ACHN (cell line): Measurements from ENCODE around the gene MAPK4.
A peak's percentile ranks its signal among the peaks of the same experiment; 100 is the strongest.
"Not testable (repeated sequence)": the region's sequence is repeated elsewhere in the genome, so short reads cannot be mapped to it uniquely, and the experiment has no call there.

ENCODE experiments used
- DNase-seq: peaks from one replicate; pipeline ENCODE4 v3.0.0-alpha.2; 2015
- in situ Hi-C: cut with HindIII; loops from 2 replicates; pipeline ENCODE4 v1.10.0; 2017; ENCODE audit warnings: low sequenced_read_pairs, low pct_ligation_motif_present, low pct_unique_long_range_greater_than_20kb

MAPK4 gene

DNA sequence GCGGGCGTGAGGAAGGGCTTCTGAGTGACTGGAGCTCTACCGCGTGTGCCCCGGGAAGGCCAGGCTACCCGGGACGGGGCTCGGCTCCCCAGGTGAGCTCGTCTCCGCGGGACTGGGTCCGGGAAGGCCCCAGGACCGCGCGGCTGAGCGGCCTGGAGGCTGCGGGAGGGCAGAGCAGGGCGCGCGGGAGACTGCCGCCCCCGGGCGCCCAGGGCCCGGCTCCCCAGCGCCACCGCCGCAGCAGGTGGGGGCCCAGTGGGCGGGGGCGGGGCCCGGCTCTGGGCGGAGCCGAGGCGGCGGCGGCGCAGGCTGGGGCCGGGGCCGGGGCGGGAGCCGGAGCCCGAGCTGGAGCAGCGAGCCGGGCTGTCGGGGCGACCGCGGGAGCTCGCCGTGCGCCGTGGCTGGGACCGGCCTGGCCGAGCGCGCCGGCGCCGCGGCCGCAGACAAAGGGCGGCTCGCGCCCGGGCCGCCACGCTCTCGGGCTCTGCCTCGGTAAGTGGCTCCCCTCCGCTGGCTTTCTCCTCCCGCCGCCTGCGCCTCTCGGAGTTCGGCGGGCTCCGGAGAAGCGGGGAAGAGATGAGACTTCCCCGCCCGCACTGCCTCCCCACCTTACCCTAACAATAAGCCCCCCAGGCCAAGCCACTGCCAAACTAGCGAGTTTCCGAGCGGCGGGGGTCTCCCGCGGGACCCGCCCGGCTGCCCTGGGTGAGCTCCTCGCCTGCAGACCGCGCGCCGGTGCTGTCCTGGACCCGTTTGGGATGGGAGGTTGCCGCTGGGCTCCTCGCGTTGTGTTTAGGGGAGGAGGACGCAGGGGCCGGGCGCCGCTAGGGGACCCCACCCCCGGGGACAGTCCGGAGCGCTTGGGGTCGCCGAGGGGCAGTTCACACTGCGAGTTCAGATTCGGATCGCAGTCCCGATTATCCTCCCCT lies at the start of gene MAPK4:
Gene MAPK4, plus strand, starts transcription at position 336 of the 929 bp plus-strand sequence. CDS start 103,872 bp downstream, outside the sequence.
- DNase-seq, result peak; percentile 19
- in situ Hi-C loops, result no loop called here

DNA sequence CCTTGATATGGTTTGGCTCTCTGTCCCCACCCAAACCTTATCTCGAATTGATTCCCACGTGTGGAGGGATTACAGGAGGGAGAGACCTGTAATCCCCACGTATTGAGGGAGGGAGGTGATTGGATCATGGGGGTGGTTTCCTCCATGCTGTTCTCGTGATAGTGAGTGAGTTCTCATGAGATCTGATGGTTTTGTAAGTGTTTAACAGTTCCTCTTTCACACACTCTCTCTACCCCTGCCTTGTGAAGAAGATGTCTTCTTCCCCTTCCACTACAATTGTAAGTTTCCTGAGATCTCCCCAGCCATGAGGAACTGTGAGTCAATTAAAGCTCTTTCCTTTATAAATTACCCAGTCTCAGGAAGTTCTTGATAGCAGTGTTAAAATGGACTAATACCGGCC lies 42.6 kb upstream of the MAPK4 start:
- DNase-seq, in situ Hi-C loops: not testable (repeated sequence)

DNA sequence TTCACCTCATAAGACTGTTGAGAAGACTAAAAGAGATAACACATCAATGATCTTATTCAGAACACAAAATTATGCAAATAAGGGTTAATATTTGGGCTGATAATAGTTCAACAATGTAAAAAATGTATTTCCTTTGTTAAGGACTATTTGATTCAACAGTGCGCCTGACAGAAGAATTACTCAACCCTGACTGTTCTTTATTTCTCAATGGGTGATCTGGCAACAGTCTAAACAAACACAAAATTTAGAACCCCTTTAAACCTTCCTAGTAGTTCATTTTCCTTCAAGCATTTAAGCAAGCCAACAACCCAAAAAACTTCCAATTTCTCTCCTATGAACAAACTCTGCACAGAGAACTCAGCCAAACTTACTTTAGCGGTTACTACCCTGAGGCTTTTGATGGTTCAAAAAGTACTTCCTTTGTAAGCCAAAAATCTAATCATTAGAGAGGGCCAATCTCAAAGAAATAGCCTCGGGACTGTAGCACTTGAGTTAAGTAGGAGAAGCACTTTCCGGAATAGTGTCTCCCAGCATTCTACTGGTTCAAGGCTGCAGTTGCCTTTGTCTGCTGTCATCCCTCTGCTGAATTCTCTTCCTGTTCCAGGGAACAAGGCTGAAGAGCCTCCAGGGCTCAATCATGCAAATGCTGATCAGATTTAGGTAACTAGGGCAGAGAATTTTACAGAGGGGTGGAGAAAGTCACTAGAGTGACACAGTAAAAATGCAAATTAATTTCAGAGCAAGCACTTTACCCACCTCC lies 40.9 kb upstream of the MAPK4 start:
- DNase-seq, result no peak
- in situ Hi-C loops, result no loop called here

DNA sequence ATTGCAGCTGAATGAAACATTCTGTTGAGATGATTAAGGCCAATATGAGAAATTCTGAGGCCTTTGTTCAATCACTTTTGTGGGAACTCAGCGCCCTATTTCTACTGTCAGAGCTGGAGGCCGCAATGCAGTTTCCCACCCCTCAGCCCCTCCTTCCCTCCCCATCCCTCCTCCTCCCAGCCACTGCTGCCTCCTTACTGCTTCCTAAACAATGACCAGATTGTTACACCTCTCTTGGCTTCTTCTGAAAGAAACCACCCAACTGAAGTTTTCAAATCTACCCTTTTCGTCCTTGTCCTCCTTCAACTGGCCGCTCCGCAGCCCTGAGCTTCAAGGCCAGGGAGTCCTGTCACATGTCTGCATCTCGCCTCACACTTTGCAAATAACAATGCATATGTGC lies 36.7 kb upstream of the MAPK4 start:
- DNase-seq, result no peak
- in situ Hi-C loops, result no loop called here

DNA sequence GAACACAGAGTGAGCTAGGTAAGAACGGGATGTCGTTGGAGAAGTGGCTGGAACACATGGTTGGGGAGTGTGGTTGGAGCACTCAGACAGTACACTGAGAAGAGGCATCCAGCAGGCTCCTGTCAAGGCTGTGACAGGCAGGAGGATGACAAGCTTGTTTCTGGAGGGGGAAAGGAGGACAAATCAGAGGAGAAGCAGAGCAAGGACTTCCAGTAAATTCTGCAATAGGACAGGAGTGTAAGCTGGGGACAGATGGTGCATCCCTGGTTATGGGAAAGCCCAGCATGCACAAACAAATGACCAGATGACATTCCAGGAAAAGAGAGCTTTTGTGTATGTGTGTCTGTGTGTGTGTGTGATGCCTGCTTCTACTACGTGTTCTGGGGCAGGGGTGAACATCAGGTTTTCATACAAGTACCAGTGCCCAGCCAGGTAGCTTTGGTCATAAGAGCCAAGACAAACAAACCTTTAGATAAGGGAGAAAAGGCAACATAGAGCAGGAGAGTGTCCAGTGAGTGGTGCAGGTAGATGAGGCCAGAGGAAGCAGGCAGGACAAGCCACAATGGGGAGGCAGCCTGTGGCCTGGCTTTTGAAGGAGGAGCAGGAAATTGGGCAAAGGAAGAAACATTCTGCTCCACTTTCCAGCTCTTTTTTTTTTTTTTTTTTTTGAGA lies 32.1 kb upstream of the MAPK4 start:
- in situ Hi-C loops, result no loop called here

DNA sequence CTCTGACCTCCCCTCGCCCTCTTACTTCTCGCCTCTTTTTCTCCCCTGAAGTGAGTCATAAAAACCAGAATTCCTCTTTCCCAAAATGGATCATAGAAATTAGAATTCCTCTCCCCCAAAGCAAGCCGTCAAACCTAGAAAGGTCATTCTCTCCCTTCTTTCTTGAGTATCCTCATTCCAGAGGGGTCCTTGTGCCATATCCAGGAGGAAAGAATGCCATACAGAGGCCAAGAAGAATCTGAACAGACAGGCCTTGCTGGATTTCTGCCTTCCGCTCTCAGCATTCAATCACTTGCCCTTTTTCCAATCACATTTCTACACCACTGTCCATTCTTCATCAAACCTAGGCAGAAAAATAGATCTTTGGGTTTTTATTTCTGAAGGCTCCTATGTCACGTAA lies 31.1 kb upstream of the MAPK4 start:
- in situ Hi-C loops, result no loop called here
- DNase-seq, result no peak

More for the DNA sequence above, 32.1 kb upstream of the MAPK4 start:
- no peak for DNase-seq

DNA sequence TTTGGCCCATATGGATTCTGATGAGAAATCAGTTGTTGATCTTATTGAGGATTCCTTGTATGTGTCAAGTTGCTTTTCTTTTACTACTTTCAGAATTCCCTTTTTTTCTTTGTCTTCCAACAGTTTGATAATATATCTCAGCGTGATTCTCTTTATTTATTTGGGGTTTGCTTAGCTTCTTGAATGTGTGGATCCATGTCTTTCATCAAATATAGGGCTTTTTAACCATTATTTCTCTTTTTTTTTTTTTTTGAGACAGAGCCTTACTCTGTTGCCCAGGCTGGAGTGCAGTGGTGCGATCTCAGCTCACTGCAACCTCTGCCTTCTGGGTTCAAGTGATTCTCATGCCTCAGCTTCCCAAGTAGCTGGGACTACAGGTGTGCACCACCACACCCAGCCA lies 26.1 kb upstream of the MAPK4 start:
- in situ Hi-C loops, DNase-seq: not testable (repeated sequence)

DNA sequence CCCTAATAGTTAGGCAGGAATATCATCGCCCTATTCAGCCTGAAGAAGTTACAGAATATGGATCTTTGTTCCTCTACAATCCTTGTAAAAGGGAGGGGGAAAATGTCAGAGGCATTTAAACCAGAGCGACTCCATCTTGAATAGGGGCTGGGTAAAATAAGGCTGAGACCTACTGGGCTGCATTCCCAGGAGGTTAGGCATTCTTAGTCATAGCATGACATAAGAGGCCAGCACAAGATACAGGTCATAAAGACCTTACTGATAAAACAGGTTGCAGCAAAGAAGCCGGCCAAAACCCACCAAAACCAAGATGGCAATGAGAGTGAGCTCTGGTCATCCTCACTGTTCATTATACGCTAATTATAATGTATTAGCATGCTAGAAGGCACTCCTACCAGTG lies 15.4 kb upstream of the MAPK4 start:
- in situ Hi-C loops, DNase-seq: not testable (repeated sequence)

DNA sequence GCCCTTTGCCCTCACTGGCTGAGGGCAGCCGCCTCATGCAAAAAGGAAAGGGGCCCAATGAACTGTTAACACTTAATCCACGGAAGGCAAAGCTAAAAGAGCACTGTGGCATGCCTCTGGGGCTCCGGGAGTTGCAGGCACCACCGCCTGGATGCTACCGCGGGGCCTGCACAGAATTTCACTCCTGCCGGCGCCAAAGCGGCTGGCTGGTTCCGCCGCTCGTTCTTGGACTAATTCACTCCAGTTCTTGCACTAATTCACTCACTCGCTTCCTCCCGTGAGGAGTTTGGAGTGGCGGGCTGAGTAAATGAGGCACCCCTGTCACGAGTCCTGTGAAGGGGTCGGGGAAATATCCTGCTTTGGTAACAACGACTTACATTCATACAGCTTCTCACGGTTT lies 14.0 kb upstream of the MAPK4 start:
- no peak for DNase-seq
- in situ Hi-C loops, result no loop called here

DNA sequence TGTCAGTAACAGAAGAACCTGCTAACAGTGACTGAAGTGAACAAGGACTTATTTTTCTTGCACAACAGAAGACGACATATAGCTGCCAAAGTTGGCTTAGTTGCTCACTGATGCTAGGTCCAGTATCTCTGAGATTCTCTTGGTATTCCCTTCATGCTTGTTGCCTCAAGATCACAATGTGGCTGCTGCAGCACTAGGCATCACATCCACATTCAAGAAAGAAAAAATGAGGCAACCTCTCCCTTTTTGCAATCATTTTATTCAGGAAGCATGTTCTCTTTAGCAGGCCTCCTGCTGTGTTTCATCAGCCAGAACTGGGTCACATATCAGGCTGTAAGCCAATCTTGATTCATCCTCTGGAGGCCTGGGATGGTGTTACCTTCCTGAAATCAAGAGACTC lies 11.7 kb upstream of the MAPK4 start:
- in situ Hi-C loops, result no loop called here
- no peak for DNase-seq

DNA sequence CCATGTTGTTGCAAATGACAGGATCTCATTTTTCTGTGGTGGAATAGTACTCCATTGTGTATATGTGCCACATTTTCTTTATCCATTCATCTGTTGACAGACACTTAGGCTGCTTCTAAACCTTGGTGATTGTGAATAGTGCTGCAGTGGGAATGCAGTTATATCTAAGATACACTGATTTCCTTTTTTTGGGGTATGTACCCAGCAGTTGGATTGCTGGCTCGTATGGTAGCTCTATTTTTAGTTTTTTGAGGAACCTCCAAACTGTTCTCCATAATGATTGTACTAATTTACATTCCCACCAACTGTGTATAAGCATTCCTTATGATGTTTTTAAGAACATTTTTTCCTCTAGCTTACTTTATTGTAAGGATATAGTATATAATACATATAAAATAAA lies 8.2 kb upstream of the MAPK4 start:
- DNase-seq, in situ Hi-C loops: not testable (repeated sequence)

DNA sequence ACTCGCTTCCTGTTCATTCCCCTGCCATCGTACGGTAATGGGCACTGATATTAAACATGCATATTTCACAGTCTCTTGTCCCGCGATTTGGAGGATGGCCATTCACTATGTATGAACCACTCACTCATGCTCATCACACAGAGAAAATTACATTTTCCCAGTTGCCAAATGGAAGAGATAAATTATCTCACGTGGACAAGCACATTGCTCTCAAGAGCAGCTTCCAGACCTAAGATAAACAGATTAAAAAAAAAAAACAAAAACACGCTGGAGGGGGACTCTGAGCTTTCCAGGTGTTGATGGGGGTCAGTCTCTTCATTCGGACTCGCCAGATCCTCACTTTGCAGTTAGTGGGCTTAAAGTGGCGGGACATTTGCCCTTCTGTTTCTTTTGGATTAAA lies 1.7 kb upstream of the MAPK4 start:
- no peak for DNase-seq
- in situ Hi-C loops, result no loop called here

DNA sequence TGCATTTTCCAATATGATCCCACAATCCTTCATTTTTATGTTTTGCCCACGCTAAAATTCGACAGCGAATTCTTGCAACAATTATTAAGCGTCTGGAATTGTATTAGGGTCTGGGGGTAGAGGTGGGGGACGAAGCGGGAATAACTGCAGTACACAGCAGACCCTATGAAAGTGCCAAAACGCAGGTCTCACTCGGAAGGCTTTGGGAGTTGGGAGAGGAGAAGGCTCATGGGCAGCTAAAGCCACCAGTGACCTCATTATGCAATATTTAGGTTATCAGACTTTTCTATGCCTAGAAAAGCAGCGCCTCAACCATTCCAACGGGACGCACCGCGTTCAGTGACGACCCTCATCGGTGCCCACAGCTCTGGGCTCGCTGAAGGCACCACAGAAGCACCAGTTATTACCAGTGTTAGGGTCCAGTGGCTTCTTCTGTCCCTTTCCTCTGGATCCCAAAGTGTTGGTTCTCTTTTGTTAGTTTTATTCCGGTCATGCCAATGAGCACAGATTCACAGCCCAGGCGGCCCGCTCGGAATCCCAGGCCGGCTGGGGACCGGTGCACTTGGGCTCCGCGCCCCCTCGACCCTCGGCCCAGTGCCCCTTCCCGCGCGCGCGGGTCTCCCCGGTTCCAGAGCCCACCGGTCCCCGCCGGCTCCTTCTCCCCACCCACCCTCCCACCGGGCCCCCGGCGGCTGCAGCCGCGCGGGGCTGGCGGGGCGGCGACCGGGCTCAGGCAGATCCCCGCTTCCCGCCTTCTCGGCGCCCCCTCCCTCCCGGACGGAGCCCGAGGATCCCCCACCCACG lies 737 bp upstream of the MAPK4 start:
- in situ Hi-C loops, result no loop called here
- DNase-seq, result no peak

DNA sequence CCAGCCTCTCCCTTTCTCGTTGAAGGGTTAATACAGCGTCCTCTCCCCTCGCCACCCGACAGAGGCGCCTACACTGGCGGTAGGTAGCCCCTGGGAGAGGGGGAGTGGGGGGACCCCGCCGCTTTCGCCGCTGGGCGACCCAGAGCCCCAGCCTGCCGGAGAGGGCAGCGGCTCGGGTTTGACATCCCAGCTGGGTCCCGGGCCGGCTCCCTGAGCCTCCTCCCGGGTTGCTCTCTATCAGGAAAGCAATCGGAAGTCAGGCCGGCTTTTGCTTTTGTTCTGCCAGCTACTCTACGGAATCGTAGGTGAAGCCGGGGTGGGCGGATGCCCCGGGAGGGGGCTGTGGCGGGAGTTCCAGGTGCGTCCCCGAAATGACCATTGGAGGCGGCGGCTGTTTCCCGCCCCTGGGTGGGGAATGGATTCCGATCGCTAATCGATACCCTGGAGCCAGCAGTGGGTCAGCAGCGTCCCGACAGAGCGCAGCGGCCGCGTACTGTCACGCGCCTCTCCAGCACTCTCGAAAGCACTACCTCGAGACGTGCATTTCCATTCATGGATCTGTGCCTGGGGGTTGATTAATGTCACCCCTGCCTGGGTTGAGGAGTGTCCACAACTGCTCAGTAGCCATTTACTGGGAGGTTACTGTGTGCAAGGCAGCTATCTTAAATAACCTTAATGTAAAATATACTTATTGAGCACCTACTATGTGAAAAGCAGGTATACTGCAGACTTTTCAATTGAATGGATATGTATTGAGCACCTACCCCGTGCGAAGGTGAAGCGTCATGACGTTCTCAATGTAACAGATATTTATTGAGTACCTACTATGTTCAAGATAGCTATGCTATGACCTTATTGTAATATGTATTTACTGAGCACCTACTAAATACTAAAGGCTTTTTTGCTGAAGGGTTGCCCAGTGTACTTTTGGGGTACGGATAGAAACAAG lies 1.1 kb downstream of the MAPK4 start:
- no peak for DNase-seq
- in situ Hi-C loops, result no loop called here

DNA sequence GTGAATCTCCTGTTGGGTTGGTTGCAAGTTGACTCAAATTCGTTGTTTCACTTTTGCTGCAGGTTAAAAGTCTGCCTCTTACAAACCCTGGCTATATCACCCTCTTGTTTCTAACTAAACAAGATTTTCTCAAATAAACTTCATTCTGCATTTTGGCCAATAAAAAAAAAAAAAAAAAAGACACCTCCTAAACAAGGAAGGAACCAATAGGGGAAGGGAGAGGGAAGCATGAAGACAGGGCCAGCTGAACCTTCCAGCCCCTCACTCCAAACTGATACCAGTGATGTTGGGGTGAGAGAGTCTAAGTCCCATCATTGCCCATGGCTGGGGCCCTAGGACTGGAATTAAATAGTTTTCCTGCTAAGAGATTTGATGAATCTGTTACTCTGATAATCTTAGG lies 2.4 kb downstream of the MAPK4 start:
- in situ Hi-C loops, DNase-seq: not testable (repeated sequence)

DNA sequence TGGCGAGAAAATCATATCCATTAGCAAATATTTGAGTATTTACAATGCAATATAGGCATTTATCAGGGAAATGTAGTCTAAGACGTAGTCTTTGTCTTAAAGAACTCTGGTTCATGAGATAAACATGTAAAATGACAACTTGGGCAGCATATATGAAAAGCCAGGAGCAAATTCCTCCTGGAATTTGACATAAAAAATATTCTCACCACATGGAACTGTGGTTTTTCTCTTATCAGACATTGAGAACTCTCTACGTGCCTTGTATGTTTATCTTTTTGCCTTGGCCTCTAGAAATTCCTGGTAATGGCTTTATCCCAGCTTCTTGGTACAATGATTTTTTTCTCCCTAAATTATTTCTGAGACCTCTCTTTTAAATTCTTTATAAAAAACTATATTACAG lies 2.8 kb downstream of the MAPK4 start:
- DNase-seq, result no peak
- in situ Hi-C loops, result no loop called here

DNA sequence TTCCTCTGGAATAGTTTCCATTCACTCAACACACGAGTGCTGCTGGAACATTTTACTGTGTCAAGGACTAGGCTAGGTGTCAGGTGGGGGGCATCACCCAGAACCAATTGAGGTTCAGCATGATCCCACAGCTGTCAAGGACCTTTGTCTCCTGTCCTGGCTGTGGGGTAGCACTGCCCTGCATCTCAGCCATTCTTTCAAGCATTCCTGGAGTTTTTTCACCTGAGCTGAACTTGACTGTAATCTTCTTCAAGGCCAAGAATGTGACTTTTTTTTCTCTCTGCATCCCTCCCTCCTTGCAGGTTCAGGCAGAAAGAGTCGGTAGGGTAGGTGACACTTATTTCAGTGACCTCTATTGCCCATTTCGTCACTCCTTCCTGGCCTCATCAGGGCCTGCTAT lies 3.5 kb downstream of the MAPK4 start:
- in situ Hi-C loops, result no loop called here
- DNase-seq, result no peak
